GM21723 (cell line): ENCODE results near the gene CLK3.

Experiments used
- ATAC-seq: cut with Tn5 transposase; IDR thresholded peaks from one replicate; pipeline ENCODE4 v1.9.1; 2021; ENCODE audit warnings: mild to moderate bottlenecking, moderate library complexity; ENCODE audit not compliant: unreplicated experiment

Gene CLK3

GRCh38 chr15:74676801-74677200 lies 61.2 kb downstream of the CLK3 start:
- no peak for ATAC-seq
